PC-3 (cell line): ENCODE measurements around the gene ZBTB45. TPM values are rescaled to one million over a fixed set of nuclear protein-coding genes. Genes with fewer than 3 reads are reported as not detected.

Experiments
- ATAC-seq: fragments of 200-7000 bp; cut with Tn5 transposase; 2 replicates; pipeline ENCODE4 v1.9.1; 2020; ENCODE audit warnings: mild to moderate bottlenecking, moderate library complexity
- BruUV-seq: library from RNA; stranded (reverse); fragments of 400-500 nt; replicated peaks from 2 replicates; lab custom pipeline; 2021; lab: Mats Ljungman, UMichigan
- CTCF ChIA-PET: fragments of 300-600 bp; sonication (Branson Sonifier 250); formaldehyde crosslinking; loops from one replicate; lab custom pipeline; 2022; ENCODE audit warnings: antibody characterized with exemption; lab: Charles Lee
- POLR2A ChIA-PET: fragments of 300-600 bp; sonication (Branson Sonifier 250); formaldehyde crosslinking; loops from one replicate; lab custom pipeline; 2022; ENCODE audit warnings: antibody characterized with exemption; ENCODE audit not compliant: unreplicated experiment; lab: Charles Lee
- DNase-seq: peaks from one replicate; pipeline ENCODE4 v3.0.0-alpha.2; 2015
- H2AFZ ChIP-seq: fragments of 300-600 bp; sonication (generic); 2 replicates; pipeline ENCODE4 v1.6.0; 2016; ENCODE audit warnings: antibody characterized with exemption, low read length
- H3F3A ChIP-seq: fragments of 300-600 bp; sonication (generic); one replicate; pipeline ENCODE4 v1.6.0; 2017; ENCODE audit warnings: antibody characterized with exemption, low read length, control low read depth, mild to moderate bottlenecking; ENCODE audit not compliant: unreplicated experiment
- H3K27ac ChIP-seq: fragments of 300-600 bp; sonication (generic); 2 replicates; pipeline ENCODE4 v1.5.1; 2016; ENCODE audit warnings: mild to moderate bottlenecking, low read length
- H3K27me3 ChIP-seq: fragments of 300-600 bp; sonication (generic); 2 replicates; pipeline ENCODE4 v1.6.1; 2016; ENCODE audit warnings: low read length, mixed read lengths
- H3K36me3 ChIP-seq: fragments of 300-600 bp; sonication (generic); 2 replicates; pipeline ENCODE4 v1.6.1; 2016; ENCODE audit warnings: low read depth, mixed run types, low read length, mixed read lengths
- H3K4me1 ChIP-seq: fragments of 300-600 bp; sonication (generic); 2 replicates; pipeline ENCODE4 v1.5.1; 2016; ENCODE audit warnings: low read length; ENCODE audit not compliant: insufficient read depth
- H3K4me2 ChIP-seq: fragments of 300-600 bp; sonication (generic); 2 replicates; pipeline ENCODE4 v1.6.0; 2016; ENCODE audit warnings: low read length
- H3K4me3 ChIP-seq: fragments of 300-600 bp; sonication (generic); 2 replicates; pipeline ENCODE4 v1.5.1; 2016; ENCODE audit warnings: mild to moderate bottlenecking, low read length, mixed read lengths
- H3K79me2 ChIP-seq: fragments of 300-600 bp; sonication (generic); 2 replicates; pipeline ENCODE4 v1.6.1; 2017; ENCODE audit warnings: low read length, mixed read lengths
- H3K9ac ChIP-seq: fragments of 300-600 bp; sonication (generic); 2 replicates; pipeline ENCODE4 v1.6.0; 2016; ENCODE audit warnings: mild to moderate bottlenecking, low read length
- H3K9me2 ChIP-seq: fragments of 300-600 bp; sonication (generic); replicated peaks from 2 replicates; pipeline ENCODE4 v1.6.1; 2016; ENCODE audit warnings: mixed run types, low read length, mixed read lengths
- H3K9me3 ChIP-seq: fragments of 300-600 bp; sonication (generic); 2 replicates; pipeline ENCODE4 v1.6.1; 2016; ENCODE audit warnings: low read length, mixed read lengths
- H4K20me1 ChIP-seq: fragments of 300-600 bp; sonication (generic); 2 replicates; pipeline ENCODE4 v1.6.1; 2016; ENCODE audit warnings: low read length, mixed read lengths
- CTCF ChIP-seq: fragments of 300-600 bp; sonication (generic); conservative IDR thresholded peaks from 2 replicates; pipeline ENCODE4 v1.5.1; 2017; ENCODE audit warnings: antibody characterized with exemption, low read depth, mild to moderate bottlenecking, low read length
- EZH2 ChIP-seq: fragments of 300-600 bp; sonication (generic); IDR thresholded peaks from one replicate; pipeline ENCODE4 v1.6.1; 2017; ENCODE audit warnings: antibody characterized with exemption, mild to moderate bottlenecking, low read length; ENCODE audit not compliant: unreplicated experiment
- EZH2phosphoT487 ChIP-seq: fragments of 300-600 bp; sonication (generic); IDR thresholded peaks from 2 replicates; pipeline ENCODE4 v1.6.1; 2018; ENCODE audit warnings: mild to moderate bottlenecking, antibody characterized with exemption, low read length, borderline replicate concordance
- intact Hi-C: fragments of 100-400 bp; cut with micrococcal nuclease; formaldehyde crosslinking; loops from 2 replicates; pipeline ENCODE4 v1.9.0; 2023
- total RNA-seq: library from RNA; depleted of rRNA; stranded (reverse); fragments of >200 nt; gene quantifications from 2 replicates; pipeline ENCODE4 v1.2.3, GENCODE V29; 2014

The ZBTB45 gene
- total RNA-seq, 1 experiment from 2014 or later = 14.0 TPM

- H3K27ac ChIP-seq = no peak overlapping the region
Measured at GRCh38 chr19:58563823-58564222, 44.2 kb upstream of the ZBTB45 start.

GRCh38 chr19:58563034-58563573, 43.5 kb upstream of the ZBTB45 start:
- Histone ChIP-seq H4K20me1 (no peaks in the 10 kb centered on the region), H3K79me2 (peaks cover under 1% of the 10 kb centered on the region), H3K4me3 (peak overlapping the region; percentile 64), H3K9ac (no peak overlapping the region), H3K27me3 (no peaks in the 10 kb centered on the region), H3K36me3 (0 out of 2 replicates have a peak, but pooled peaks cover 8% of the 10 kb centered on the region), H3K4me1 (peaks cover 33% of the 10 kb centered on the region), H3K9me2 (no peaks in the 10 kb centered on the region), H3K27ac (no peak overlapping the region), H2AFZ (peak overlapping the region; percentile 49), H3F3A (no peaks in the 10 kb centered on the region), H3K9me3 (no peaks in the 10 kb centered on the region), H3K4me2 (peak overlapping the region; percentile 94)
- no TSS peak for BruUV-seq
- TF ChIP-seq CTCF (no peak), EZH2phosphoT487 (no peak), EZH2 (no peak)
- ATAC-seq = no peak
- CTCF ChIA-PET = no interaction called here
- POLR2A ChIA-PET = no interaction called here
- no peak for DNase-seq
- intact Hi-C loops = no loop called here

More at GRCh38 chr19:58563823-58564222, 44.2 kb upstream of the ZBTB45 start:
- no peak overlapping the region; the same call in 1 of the 2 replicates for H3K4me2 ChIP-seq
- H3K4me3 ChIP-seq = no peak overlapping the region
- peaks cover 33% of the 10 kb centered on the region for H3K4me1 ChIP-seq
- DNase-seq = no peak
- TF ChIP-seq EZH2 (no peak), CTCF (no peak), EZH2phosphoT487 (no peak)
- H2AFZ ChIP-seq = no peak overlapping the region
- intact Hi-C loops = no loop called here
- no peaks in the 10 kb centered on the region for H3F3A ChIP-seq
- CTCF ChIA-PET = no interaction called here
- POLR2A ChIA-PET = no interaction called here
- no peak for ATAC-seq
- no peaks in the 10 kb centered on the region for H3K9me3 ChIP-seq
- H3K9ac ChIP-seq = no peak overlapping the region
- H4K20me1 ChIP-seq = no peaks in the 10 kb centered on the region
- H3K79me2 ChIP-seq = no peaks in the 10 kb centered on the region
- no peaks in the 10 kb centered on the region for H3K9me2 ChIP-seq
- H3K36me3 ChIP-seq = 0 out of 2 replicates have a peak, but pooled peaks cover 8% of the 10 kb centered on the region
- no peaks in the 10 kb centered on the region for H3K27me3 ChIP-seq
- BruUV-seq = no TSS peak

- Histone ChIP-seq H3K27ac (no peak overlapping the region), H3K9me2 (no peaks in the 10 kb centered on the region), H2AFZ (peak overlapping the region; percentile 49), H4K20me1 (no peaks in the 10 kb centered on the region), H3K36me3 (0 out of 2 replicates have a peak, but pooled peaks cover 5% of the 10 kb centered on the region), H3K27me3 (no peaks in the 10 kb centered on the region), H3K9ac (peak overlapping the region; percentile 9; the same call in 1 of the 2 replicates), H3K4me2 (peak overlapping the region; percentile 94), H3K4me1 (peaks cover 33% of the 10 kb centered on the region), H3K79me2 (peaks cover 8% of the 10 kb centered on the region), H3F3A (no peaks in the 10 kb centered on the region), H3K9me3 (no peaks in the 10 kb centered on the region), H3K4me3 (peak overlapping the region; percentile 64)
- BruUV-seq = no TSS peak
- DNase-seq (peak; percentile 55), ATAC-seq (peak; percentile 26)
- CTCF ChIA-PET = no interaction called here
- POLR2A ChIA-PET = no interaction called here
- no peak for TF ChIP-seq CTCF
- no peak; the same call in none of the 2 replicates for TF ChIP-seq EZH2phosphoT487
- no peak for TF ChIP-seq EZH2
- intact Hi-C loops = no loop called here
Measured at GRCh38 chr19:58562122-58563033, 42.8 kb upstream of the ZBTB45 start.
